IPS-NIHi7 (cell line): Measurements from ENCODE around the gene WHRN.

Experiments
- DNase-seq: peaks from one replicate; pipeline ENCODE4 v3.0.0; 2012; ENCODE audit warnings: mixed read lengths; ENCODE audit errors: extremely low spot score

WHRN gene

DNA sequence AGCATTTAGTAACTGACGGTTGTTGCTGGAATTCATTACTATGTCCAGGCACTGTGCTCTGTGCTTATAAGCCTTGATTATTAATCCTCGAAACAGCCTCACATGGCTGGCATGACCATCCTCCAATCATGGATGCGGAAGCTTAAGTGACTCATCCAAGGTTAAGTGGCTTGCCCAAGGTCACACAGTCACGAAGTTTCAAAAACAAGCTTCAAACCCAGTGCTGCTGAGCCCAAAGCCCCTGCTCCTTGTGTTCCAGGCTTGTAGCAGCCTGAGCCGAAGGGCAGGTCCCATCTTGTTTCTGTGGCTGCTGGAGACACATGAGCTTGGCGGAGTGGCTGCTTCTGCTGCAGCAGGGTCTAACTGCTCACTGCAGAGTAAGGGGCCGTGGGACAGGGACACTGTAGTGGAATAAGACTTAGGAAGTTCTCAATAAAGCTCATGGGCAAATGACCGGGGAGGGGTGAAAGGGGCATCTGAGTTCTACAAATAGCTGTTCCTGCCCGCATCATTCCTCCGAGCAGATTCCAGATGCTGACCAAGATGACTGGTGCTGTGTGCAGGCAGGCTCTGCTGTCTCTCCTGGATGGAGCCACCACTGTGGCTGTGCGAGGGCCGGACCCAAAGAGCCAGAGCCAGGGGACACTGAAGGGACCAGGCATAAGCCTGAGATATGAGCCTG, 32.4 kb downstream of the WHRN start:
- DNase-seq = no peak

DNA sequence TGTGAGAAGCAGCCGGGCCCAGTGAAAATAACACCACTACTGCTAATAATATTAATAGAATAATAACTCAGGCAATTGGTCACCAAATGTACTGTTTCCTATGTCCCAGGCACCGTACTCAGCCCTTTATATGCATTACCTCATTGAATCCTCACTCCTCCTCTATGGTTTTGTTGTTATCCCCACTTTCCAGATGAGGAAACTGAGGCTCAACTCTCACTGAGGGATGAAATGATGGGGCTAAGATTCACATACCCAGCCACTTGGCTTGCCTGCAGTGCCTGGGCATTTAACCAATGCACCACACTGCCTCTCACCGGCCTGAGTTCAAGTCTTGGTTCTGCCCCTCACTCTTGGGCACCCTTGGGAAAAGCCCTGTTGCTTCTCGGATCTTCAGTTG, 34.1 kb downstream of the WHRN start:
- no peak for DNase-seq

DNA sequence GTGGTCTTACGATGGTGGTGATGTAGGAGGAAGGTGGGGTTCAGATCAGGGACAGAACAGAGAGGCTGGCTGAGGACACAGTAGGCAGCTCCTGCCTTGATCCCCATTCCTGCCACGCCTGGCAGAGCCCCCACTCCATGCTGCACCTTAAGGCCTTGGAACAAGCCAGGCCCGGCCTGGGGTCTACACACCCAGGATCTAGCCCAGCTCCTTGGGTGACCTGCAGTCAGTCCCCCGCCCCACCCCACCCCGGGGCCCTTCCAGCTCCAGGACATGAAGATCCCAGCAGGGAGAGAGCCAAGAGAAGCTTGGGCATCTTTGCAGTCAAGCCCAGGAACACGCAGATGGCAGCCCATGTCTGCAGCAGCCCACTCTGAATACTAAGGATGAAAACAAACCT, 34.7 kb downstream of the WHRN start:
- DNase-seq = no peak

DNA sequence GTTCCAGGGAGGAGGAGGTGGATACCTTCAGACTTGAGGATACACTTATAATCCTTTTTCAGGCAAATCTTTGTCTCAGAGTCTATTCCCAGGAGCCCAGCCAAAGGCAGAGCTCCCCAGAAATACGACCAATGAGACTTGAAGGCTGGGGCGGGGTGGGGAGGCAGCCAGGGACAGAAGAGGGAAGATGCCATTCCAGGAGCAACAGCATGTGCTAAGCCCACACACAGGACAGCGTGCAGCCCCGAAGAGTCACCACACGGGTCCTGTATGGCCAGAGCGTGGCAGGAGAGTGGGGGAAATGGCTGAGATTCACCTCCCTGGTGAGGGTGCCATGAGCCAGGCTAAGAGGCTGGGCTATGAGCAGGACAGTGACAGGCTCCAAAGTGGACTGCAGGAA, 35.2 kb downstream of the WHRN start:
- no peak for DNase-seq

DNA sequence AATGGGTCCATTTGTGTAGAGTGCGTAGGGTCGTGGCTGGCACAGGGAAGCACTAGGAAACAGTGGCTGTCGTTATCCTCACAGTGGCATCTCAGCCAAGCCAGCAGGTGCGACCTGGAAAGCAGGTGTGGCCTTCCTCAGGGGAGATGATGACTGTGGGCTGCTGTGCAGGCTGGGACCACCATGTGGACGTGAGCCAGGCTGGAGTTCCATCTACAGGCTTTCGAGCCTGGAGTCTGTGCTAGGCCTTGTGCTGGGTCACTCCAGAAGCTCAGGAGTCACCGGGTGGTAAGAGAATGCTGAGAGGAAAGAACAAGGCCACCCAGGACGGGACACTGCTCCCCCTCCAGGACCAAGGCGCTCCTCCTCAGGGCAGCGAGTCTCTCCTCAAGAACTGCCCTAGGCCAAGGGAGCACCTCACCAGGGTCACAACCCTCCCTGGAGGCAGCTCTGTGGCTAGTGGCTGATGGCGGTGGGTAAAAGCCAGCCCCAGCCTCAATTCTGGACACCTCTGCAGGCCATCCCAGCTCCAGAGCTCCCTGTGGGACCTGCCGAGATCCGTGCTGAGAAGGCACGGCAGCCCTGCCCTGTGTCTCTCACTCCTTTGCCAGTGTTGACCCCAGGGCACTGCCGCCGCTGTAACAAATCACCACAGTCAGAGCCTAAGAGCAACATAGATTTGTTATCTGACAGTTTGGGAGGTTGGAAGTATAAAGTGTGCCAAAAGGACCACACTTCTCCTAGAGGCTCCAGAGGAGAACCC, 36.0 kb downstream of the WHRN start:
- no peak for DNase-seq

DNA sequence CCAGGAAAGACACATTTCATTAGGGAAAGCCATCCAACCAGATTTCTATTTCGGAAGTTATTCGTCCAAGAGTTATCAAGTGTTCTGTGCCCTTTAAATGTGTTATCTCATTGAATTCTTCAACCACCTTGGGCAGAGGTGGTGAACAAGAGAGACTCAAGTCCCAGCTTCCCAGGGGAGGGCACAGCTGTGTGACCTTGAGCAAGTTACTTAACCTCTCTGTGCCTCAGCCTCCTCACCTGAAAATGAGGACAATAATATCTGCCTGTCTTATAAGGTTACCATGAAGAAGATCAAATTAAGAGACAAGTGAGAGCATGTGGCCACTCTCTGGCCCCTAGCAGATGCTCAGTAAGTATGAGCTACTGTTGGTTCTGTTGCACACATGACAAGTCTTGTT, 37.4 kb downstream of the WHRN start:
- no peak for DNase-seq

DNA sequence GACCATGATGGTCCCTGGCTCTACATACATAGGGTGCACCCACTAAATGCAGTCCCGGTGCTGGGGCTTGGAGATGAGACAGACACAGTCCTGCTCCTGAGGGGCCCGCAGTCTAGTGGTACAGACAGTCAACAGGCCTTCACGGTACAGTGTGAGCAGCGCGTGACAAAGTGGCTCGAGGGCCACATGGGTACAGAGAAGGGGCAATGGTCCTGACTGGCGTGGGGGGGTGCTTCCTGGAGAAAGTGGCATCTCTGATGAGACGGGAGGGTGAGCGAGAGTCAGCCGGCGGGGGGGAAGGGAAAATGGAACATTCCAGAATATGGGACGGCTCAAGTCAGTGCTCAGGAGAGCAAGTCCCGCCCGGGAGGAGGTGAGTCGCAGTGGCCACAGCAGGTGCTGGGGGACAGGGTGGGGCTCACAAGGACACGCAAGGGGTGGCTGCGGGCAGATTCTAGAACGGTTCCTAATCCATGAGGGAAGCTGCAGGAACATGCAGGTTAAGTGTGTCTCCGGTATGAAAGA, 38.0 kb downstream of the WHRN start:
- no peak for DNase-seq

DNA sequence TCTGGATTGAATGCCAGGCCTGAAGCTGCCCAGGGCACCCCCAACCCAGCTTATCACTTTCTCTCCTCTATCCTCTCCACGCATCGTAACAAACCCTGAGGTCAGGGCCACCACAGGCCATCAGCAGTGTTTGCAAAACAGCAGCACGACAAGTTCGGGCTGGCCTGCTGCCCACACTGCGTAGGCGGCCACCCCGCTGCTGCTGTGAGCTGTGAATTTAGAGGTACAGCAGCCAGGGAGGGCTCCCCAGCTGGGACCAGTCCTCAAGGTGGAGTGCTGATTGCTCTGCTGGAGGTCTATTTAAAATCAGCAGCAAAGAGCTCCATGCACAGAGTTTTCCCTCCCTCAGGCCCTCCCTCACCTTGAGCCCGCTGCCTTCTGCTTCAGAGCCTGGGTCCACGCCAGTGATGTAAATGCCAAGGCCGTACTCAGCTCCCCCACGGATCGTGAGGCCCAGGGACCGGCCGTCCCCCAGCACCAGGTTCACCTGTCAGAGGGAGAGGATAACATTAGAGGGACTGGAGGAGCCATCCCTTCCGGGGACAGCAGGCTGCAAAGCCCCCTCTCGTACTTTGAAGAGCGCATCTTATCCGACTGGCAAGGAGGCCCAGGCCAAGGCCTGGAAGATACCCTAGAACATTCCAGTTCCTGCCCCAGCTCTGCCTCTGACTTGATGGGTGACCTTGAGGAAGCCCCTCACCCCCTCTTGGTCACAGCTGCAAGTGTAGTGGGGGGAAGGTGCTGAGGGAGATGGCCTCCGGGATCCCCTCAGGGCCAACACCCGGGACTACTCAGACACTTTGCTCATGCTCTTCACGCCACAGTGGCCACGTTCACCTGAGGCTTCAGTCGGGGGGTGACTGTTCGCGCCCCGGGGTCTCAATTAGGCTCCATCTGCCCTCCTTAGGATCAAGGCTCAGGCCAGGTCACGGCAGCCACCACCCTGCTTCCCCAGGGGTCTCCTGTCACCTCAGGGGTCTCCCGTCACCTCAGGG, 39.1 kb downstream of the WHRN start:
- no peak for DNase-seq

DNA sequence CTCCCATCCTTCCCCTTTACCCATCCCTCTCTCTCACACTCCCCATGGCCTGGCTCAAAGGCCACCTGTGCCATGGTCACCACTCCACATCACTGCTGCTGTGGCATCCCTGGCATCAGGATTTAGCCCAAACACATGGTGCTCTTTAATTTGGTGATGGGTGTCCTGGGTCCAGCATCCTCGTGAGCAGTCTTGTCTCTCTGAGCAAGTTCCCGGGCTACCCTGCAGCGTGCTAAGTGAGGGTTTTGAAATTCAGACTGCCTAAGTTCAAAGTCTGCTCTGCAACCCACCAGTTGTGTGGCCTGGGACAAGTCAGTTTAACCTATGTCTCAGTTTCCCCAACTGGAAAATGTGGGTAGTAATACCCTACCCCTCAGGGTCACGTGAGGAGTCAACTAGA, 39.9 kb downstream of the WHRN start:
- no peak for DNase-seq

DNA sequence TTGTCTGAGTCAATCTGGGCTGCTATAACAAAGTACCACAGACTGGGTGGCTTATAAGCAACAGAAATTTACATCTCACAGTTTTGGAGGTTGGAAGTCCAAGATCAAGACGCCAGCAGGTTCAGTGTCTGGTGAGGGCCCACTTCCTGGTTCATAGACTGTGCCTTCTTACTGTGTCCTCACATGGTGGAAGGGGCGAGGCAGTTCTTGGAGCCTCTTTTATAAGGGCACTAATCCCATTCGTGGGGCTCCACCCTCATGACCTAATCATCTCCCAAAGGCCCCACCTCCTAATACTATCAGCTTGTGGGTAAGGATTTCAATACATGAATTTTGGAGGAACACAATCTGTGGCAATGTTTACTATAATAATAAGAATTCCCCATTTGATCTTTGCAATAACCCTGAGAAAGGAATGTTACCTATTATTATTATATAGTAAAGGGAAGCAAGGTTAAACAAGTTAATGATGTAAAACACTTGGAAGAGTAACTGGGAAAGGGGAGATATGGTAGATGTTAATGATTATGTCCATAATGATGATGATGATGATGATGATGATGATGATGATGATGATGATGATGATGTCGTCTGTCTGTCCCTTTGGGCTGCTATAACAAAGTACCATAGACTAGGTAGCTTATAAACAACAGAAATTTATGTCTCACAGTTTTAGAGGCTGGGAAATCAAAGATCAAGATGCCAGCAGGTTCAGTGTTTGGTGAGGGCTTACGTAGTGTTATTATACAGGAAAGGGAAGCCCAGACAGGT, 40.8 kb downstream of the WHRN start:
- DNase-seq = no peak

DNA sequence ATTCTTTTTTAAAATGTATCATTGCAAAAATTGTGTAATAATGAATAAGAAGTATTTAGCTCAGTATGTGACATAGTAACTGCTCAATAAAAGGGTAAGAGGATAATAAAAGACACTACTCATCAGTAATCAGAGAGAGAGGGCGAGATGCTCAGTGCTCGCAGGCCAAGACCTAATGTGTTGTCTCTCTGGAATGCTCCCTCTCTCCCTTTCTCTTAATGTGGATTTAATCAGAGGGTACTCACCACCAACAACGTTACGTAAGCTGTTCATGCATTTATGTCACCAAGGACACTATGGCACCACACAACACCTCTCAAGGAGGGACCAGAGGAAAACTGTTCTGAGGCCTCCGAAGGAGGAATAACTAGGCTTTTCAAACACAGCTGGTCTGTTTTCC, 42.5 kb downstream of the WHRN start:
- DNase-seq = no peak

DNA sequence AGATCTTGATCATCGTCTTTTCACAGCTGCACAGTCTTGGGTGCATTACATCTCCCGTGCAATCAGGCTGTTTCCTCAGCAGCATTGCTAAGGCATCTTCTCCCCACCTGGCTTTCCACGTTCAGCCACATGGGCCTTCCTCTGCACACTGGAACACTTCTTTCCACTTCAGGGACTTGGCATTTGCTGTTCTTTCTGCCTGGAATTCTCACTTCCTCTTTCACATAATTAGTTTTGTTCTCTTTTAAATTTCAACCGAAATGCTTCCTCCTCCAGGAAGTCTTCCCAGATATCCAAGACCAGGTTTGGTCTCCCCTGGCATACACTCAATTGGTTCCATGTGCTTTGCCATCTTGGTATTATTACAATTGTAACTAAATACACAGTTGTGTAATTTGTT, 43.8 kb downstream of the WHRN start:
- DNase-seq = no peak

DNA sequence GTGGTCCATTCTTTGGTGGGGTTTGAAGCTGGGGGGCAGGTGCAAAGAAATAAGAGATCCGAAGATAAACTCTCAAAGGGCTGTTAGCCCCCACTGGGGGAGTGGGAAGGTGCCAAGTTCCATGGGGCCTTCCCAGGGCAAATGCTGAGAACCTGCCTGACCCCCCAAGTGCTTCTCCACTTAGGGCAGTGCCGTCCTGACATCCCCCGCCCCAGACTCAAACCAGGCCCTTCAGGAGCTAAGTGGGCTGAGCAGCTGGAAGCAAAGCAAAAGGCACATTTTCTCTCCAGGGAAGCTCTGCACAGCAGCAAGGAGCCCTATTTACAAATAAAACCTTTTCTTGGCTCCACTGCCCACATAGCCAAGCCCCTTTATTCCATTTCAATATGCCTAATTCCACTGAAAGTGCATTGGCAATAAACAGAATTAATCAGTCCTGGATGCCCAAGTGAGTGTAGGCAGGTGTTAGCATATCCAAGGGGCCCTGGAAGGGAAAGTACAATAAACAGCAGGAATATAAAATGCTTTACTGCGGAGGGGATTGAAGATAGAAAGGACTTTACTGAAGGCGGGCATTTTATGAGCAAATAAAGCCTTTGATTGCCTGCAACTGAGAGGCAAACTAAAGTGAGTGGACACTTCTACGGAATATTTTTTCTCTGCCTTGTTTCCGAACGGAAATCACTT, 44.6 kb downstream of the WHRN start:
- no peak for DNase-seq

DNA sequence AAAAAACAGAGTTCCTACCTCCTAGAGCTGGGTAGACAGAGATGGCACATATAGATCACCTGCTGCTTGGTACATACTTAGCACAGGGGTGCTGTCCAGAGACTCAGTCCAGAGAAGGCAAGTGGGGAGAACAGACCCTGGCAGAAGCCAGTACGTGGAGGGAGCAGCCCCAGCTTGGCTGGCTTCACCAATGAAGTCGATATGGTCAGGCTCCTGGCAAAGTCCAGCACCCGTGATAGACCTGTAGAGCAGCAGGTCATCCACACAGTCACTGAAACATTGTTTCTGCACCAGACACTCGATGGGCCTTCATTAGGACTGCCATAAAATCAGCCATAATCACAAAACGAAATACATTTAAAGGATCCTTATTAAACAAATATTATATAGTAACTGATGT, 45.8 kb downstream of the WHRN start:
- DNase-seq = no peak

DNA sequence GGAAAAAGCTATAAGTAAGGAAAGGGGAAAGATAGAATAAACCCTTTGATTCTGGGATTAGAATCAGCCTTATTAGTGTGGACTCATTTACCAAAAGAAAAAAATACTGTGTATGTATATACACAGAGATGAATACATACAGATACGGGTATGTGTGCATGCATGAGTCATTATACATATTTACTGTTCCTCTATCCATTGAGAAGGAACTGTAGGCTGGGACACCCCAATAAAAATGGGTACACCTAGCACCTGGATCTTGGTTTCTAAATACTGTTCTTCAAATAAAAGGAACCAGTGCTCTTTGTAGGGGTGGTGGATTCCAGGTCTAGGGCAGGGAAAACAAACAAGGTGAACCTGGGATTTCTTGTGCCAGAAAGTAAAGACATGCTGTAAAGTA, 48.3 kb downstream of the WHRN start:
- no peak for DNase-seq

DNA sequence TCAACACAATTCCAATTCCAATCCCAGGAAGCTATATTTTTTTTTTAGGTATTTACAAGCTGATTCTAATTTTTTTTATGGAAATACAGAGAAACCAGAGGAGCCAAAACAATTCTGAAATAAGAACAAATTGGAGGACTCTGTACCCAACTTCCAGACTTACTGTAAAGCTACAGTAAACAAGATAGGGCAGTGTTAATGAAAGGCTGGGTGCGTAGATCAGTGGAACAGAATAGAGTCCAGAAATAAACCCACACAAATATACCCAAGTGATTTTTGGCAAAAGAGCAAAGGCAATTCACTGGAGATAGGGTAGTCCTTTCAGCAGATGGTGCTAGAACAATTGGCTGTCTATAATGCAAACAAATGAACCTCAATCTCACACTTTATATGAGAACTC, 50.6 kb downstream of the WHRN start:
- DNase-seq = no peak

DNA sequence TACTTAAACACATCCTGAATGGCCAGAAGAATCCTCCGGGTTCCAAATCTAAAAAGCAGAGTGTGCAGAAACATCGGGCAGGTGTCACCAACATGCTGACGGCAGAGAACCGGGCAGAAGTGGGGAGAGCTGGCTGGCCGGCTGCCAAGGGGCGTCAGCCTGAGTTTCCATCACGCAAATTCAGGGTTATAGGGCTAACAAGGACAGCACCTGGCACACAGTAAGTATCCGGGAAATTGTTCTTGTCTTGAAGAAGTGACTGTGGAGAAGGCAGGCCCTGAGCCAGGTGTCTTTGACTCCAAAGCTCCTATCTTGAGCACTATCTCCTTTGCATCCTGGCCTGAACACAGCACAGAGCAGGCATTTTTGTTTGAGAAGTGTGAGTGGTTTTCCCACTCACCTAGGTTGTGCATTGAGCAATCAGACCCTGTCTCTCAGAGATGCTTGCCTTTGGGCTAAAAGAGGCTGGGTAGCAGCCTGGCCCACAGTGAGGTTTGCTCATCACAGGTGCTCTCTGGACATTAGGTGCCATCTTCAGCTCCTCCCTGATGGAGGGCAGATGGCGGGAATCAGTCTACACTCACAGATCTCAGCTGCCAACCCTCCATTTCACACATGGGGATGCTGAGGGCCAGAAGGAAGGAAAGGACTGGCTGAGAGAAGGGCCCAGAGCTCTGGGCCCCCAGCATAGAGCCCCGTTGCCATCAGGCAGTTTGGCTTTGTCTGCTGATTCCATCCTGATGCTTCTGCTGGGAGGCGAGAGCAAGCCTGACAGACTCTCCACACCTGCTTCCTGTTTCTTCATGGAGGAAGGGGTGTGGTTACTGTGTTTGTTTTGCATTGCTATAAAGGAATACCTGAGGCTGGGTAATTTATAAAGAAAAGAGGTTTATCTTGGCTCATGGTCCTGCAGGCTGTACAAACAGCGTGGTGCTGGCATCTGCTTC, 52.8 kb downstream of the WHRN start:
- no peak for DNase-seq

DNA sequence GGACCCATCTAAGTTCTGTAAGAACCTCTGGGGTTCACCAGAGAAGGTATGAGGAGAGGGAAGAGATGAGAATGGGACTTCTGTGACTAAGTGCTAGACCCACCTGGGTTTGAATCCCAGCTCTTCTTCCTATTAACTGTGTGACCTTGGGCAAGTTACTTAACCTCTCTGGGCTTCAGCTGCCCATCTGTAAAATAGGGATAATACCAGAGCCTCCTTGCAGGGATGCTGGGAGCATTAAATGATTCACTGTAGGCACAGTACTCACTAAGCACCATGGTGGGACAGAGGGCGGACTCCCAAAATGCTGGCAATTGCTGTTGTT, 53.6 kb downstream of the WHRN start:
- DNase-seq = no peak

DNA sequence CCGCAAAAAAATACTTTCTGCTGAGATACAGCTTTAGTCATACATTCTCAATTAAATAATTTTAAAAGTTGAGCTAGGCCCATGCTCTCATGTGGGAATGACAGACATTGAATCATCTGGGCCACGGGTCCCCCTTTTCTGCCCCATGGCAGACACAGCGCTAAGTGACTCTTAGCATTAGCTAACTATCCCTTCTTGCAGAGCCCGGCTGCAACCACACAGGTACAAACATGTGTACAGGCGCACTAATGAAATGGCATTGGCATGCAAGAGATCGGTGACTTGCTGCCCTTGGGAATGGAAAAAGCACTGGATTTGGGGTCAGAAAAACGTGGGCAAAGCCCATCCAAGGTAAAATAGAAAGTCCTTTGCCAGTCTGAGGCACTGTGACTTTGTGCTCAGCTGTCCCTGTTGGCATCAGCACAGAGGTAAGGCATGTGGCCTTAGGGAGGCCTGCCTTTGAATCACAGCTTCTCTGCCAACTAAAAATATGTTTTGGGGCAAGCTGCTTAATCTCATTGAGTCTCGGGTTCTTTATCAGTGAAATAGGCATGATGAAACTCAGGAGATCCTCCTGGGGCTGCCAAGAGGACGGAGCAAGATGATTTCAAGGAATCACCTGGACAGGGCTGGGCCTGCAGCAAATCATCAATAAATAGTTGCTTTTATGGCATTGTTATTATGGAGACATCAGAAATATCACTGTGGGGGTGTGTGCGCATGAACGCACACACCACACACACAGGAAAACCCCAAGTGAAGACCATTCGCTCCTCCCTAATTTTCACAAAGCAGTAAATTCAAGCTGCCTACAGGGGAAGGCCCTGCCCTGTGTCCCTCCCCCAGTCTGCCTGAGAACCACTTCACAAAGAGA, 54.2 kb downstream of the WHRN start:
- no peak for DNase-seq
